Measurements from ENCODE around the gene ANGPTL2. TPM values are rescaled to one million over a fixed set of nuclear protein-coding genes. Genes with fewer than 3 reads are reported as not detected.

ANGPTL2 gene
- total RNA-seq, 1 donor from 2014 or later: 5.7 TPM

DNA sequence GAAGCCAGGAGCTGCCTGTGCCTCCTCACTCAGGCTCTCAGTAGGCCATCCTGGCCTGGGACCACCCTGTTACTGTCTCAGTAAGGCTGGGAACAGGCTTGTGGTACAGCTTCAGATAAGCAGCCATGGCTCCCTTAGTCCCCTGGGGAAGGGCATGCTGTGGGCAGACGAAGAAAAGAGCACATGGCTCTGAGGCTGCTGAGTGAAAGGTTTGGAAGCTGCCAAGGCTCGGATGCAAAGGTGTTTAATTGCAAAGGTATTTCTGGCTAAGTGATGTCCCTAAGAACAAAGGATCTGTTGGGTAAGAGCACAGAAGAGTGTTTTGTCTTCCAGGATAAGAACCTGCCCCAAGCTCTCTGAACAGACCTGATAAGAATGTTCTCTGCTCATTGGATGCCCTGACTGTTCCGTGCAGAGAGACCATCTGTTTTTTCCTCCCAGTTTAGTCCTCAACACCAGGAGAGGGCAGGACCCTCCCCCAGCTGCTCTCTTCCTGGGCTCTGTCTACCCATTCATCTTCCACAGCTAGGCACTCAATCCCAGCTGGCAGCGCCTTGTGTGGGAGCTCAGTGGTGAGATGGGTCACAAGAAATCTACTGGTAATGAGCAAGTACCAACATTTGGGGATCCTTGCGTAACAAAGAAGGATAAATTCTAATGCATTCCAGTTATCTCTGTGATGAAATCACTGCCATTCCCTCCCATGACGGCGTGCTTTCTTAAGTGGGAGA, 17.7 kb downstream of the ANGPTL2 start:
- H3K27ac Mint-ChIP-seq (ENCODE audit: unreplicated experiment): no peak overlapping the region
- peaks cover 12% of the 10 kb centered on the region for H3K4me1 Mint-ChIP-seq (ENCODE audit: unreplicated experiment)
- TF ChIP-seq, protein P1, sequence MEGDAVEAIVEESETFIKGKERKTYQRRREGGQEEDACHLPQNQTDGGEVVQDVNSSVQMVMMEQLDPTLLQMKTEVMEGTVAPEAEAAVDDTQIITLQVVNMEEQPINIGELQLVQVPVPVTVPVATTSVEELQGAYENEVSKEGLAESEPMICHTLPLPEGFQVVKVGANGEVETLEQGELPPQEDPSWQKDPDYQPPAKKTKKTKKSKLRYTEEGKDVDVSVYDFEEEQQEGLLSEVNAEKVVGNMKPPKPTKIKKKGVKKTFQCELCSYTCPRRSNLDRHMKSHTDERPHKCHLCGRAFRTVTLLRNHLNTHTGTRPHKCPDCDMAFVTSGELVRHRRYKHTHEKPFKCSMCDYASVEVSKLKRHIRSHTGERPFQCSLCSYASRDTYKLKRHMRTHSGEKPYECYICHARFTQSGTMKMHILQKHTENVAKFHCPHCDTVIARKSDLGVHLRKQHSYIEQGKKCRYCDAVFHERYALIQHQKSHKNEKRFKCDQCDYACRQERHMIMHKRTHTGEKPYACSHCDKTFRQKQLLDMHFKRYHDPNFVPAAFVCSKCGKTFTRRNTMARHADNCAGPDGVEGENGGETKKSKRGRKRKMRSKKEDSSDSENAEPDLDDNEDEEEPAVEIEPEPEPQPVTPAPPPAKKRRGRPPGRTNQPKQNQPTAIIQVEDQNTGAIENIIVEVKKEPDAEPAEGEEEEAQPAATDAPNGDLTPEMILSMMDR (IDR thresholded peaks at IDR 0.05; ENCODE audit: unreplicated experiment): no peak
- no peak for DNase-seq (ENCODE audit: low spot score)
- H3K4me3 Mint-ChIP-seq (ENCODE audit: unreplicated experiment): no peak overlapping the region
- no peaks in the 10 kb centered on the region for H3K9me3 Mint-ChIP-seq (ENCODE audit: unreplicated experiment)
- no peaks in the 10 kb centered on the region for H3K36me3 Mint-ChIP-seq (ENCODE audit: low read depth, unreplicated experiment)
- peaks cover 2% of the 10 kb centered on the region for H3K27me3 Mint-ChIP-seq (ENCODE audit: unreplicated experiment)

- TF ChIP-seq, protein P1 (IDR thresholded peaks at IDR 0.05; ENCODE audit: unreplicated experiment): no peak
- H3K27ac Mint-ChIP-seq (ENCODE audit: unreplicated experiment): no peak overlapping the region
- H3K4me3 Mint-ChIP-seq (ENCODE audit: unreplicated experiment): no peak overlapping the region
- peaks cover 2% of the 10 kb centered on the region for H3K27me3 Mint-ChIP-seq (ENCODE audit: unreplicated experiment)
- H3K4me1 Mint-ChIP-seq (ENCODE audit: unreplicated experiment): peaks cover 14% of the 10 kb centered on the region
- H3K36me3 Mint-ChIP-seq (ENCODE audit: low read depth, unreplicated experiment): no peaks in the 10 kb centered on the region
- H3K9me3 Mint-ChIP-seq (ENCODE audit: unreplicated experiment): no peaks in the 10 kb centered on the region
- no peak for DNase-seq (ENCODE audit: low spot score)
These were observed 19.6 kb downstream of the ANGPTL2 start for GRCh38 chr9:127102788-127103187.

- H3K9me3 Mint-ChIP-seq (ENCODE audit: unreplicated experiment): no peaks in the 10 kb centered on the region
- H3K27ac Mint-ChIP-seq (ENCODE audit: unreplicated experiment): no peak overlapping the region
- peaks cover 14% of the 10 kb centered on the region for H3K4me1 Mint-ChIP-seq (ENCODE audit: unreplicated experiment)
- H3K4me3 Mint-ChIP-seq (ENCODE audit: unreplicated experiment): no peak overlapping the region
- no peaks in the 10 kb centered on the region for H3K36me3 Mint-ChIP-seq (ENCODE audit: low read depth, unreplicated experiment)
- H3K27me3 Mint-ChIP-seq (ENCODE audit: unreplicated experiment): peaks cover 2% of the 10 kb centered on the region
- TF ChIP-seq, protein P1 (IDR thresholded peaks at IDR 0.05; ENCODE audit: unreplicated experiment): no peak
- no peak for DNase-seq (ENCODE audit: low spot score)
These were observed 20.3 kb downstream of the ANGPTL2 start for GRCh38 chr9:127102176-127102575.

DNA sequence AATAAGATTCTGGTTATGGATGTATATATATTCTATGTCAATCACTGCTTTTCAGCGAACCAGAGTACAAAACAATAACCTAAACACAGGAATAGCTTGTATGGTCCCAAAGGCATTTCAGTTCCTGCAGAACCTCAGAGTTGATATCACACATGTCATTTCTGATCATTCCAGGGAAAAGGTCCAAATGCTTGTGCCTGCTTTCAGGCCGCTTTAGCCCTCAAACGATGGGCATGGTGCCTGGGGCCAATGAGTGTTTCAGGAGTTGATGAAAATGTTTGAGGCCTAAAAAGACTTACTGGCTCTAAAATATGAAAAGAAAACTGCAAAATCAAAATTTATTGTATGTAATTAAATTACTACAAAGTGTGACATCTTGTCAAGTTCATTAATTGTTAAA, 22.8 kb downstream of the ANGPTL2 start:
- Mint-ChIP-seq H3K4me1 (ENCODE audit: unreplicated experiment) (peaks cover 16% of the 10 kb centered on the region), H3K4me3 (ENCODE audit: unreplicated experiment) (no peak overlapping the region), H3K9me3 (ENCODE audit: unreplicated experiment) (no peaks in the 10 kb centered on the region), H3K27ac (ENCODE audit: unreplicated experiment) (no peak overlapping the region), H3K36me3 (ENCODE audit: low read depth, unreplicated experiment) (no peaks in the 10 kb centered on the region), H3K27me3 (ENCODE audit: unreplicated experiment) (peaks cover 2% of the 10 kb centered on the region)
- no peak for DNase-seq (ENCODE audit: low spot score)
- TF ChIP-seq, protein P1 (IDR thresholded peaks at IDR 0.05; ENCODE audit: unreplicated experiment): no peak

DNA sequence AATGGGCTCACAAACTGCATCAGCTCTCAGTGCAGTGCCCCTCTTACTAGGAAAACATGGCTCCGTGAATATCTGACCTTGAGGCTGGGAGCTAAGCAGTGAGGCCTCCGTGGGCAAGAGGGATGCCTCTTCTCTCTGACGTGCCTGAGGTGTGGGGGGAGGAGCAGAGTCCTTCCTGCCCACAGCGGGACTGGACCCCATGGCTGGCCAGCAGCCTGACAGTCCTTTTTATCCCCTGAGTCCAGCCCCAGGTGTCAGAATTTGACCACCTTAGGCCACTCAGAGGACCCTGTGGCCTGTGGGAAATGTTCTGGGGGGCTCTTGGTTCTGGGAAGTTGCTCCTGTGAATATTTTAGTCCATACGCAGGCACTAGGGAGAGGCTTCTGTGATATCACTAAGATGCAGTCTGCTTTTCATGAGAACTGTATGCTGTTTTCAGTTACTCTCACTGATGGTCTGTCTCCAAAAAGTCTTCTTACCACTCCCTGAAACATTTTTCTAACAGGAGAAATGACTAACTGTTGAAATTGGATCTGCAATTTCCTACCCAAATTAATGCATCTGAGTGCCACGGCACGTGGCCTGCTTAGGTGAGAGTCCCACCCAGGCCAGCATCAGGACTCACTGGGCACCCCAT, 23.4 kb downstream of the ANGPTL2 start:
- TF ChIP-seq, protein P1 (IDR thresholded peaks at IDR 0.05; ENCODE audit: unreplicated experiment): no peak
- H3K36me3 Mint-ChIP-seq (ENCODE audit: low read depth, unreplicated experiment): no peaks in the 10 kb centered on the region
- no peaks in the 10 kb centered on the region for H3K9me3 Mint-ChIP-seq (ENCODE audit: unreplicated experiment)
- no peaks in the 10 kb centered on the region for H3K27me3 Mint-ChIP-seq (ENCODE audit: unreplicated experiment)
- no peak overlapping the region for H3K27ac Mint-ChIP-seq (ENCODE audit: unreplicated experiment)
- no peak overlapping the region for H3K4me3 Mint-ChIP-seq (ENCODE audit: unreplicated experiment)
- peaks cover 14% of the 10 kb centered on the region for H3K4me1 Mint-ChIP-seq (ENCODE audit: unreplicated experiment)
- no peak for DNase-seq (ENCODE audit: low spot score)

All from endothelial cell (in vitro differentiated cells).